Astrocyte (in vitro differentiated cells and primary cell): ENCODE measurements around the gene SIRT6.

Source experiments
- EZH2 ChIP-seq: IDR thresholded peaks from 2 replicates; pipeline ENCODE4 v1.6.1; 2012; ENCODE audit warnings: mild to moderate bottlenecking, low read length, inconsistent platforms; ENCODE audit not compliant: insufficient read depth
- TF ChIP-seq, protein P1 (sequence below): IDR thresholded peaks from 2 replicates; pipeline ENCODE4 v1.5.1; 2011; ENCODE audit warnings: low read depth, mild to moderate bottlenecking, inconsistent platforms, low read length, moderate library complexity; ENCODE audit not compliant: insufficient read depth

DNA sequence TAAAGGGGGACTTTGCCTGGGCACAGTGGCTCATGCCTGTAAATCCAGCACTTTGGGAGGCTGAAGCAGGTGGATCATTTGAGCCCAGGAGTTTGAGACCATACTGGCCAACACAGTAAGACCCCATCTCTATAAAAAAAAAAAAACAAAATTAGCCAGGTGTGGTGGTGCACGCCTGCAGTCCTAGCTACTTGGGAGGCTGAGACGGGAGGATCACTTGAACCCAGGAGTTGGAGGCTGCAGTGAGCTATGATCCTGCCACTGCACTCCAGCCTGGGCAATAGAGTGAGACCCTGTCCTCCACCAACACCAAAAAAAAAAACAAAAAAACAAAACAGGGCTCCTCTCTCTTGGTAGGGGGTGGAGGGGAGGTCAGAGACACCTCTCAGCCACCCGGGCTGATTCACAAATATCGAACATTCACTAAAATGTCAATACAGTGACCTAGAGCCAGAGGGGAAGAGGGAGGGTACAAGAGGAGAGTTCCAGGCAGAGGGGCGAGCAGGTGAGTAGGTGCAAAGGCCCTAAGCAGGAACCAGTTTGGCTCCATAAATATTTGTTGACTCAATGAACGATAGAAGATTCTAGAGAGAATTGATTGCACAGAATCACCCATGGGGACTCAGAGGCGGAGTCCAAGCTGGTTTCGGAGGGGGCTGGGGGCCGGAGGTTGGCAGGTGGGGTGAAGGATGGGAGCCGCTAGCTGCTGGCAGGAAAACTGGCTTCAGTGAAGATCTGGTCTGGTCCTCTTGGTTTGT, 29.9 kb downstream of the SIRT6 start:
- TF ChIP-seq, protein P1, sequence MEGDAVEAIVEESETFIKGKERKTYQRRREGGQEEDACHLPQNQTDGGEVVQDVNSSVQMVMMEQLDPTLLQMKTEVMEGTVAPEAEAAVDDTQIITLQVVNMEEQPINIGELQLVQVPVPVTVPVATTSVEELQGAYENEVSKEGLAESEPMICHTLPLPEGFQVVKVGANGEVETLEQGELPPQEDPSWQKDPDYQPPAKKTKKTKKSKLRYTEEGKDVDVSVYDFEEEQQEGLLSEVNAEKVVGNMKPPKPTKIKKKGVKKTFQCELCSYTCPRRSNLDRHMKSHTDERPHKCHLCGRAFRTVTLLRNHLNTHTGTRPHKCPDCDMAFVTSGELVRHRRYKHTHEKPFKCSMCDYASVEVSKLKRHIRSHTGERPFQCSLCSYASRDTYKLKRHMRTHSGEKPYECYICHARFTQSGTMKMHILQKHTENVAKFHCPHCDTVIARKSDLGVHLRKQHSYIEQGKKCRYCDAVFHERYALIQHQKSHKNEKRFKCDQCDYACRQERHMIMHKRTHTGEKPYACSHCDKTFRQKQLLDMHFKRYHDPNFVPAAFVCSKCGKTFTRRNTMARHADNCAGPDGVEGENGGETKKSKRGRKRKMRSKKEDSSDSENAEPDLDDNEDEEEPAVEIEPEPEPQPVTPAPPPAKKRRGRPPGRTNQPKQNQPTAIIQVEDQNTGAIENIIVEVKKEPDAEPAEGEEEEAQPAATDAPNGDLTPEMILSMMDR, result no peak
- TF ChIP-seq EZH2, result no peak
